Stimulated activated CD4-positive, alpha-beta T cell treated with anti-CD3 and anti-CD28 coated beads, Interleukin-12 subunit alpha, Interleukin-12 subunit beta, amount 100 ng/mL, for 24 hours (primary cell): Measurements from ENCODE around the gene KBTBD4.
"Not testable (repeated sequence)": the region's sequence is repeated elsewhere in the genome, so short reads cannot be mapped to it uniquely, and the experiment has no call there.

Source experiments
- DNase-seq, 2 experiments: peaks; one replicate each; pipeline ENCODE4 v3.0.0-alpha.2; 2020; ENCODE audit warnings: low read depth in 2 of 2

The KBTBD4 gene

DNA sequence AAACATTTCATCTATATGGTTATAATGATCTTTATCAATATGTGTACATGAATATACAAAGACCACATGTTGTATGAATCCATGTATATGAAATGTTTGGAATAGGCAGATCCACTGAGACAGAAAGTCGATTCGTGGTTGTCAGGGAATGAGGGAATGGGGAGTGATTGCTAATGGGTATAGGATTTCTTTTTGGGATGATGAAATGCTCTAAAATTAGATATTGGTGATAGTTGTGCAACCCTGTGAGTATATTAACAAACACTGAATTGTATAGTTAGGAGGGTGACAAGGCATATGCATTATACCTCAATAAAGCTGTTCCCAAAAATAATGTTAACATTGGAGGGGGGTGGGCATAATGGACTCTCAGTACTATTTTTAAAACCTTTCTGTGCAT is 18.3 kb downstream of the KBTBD4 start:
- no peak for DNase-seq

DNA sequence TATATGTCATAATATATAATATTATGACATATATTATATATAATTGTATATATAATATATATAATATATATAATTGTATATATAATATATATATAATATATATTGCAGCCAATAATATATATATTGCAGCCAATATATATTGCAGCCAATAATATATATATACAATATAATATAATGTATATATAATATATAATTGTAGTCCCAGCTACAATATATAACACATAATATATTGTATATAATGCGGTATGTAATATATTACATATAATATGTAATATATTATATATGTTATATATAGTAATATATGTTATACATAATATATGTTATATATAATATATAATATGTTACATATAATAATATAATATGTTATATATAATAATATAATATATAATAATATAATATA is 20.1 kb downstream of the KBTBD4 start:
- DNase-seq, result no peak

DNA sequence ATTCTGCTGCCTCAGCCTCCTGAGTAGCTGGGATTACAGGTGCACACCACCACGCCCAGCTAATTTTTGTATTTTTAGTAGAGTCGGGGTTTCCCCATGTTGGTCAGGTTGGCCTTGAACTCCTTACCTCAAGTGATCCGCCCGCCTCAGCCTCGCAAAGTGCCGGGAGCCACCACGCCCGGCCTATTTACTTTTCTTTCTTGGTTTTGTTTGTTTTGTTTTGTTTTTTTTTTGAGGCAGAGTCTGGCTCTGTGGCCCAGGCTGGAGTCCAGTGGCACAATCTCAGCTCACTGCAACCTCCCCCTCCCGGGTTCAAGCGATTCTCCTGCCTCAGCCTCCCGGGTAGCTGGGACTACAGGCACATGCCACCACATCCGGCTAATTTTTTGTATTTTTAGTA is 21.8 kb downstream of the KBTBD4 start:
- DNase-seq, result not testable (repeated sequence)

DNA sequence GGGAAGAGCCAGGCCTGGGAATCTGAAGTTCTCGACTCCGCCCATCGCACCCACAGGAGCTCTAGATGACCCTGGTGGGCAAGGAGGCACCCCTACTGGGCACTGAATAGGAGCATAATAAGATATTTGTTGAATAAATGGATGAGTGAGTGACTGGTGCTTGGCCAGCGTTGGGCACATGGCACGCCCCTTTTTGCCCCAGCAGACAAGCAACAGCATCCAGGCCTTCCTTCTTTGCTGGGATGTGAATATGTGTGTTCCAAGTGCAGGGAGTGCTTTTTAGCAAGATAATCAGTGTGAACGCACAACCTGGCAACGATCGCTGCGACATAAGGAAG is 25.4 kb downstream of the KBTBD4 start:
- no peak for DNase-seq

DNA sequence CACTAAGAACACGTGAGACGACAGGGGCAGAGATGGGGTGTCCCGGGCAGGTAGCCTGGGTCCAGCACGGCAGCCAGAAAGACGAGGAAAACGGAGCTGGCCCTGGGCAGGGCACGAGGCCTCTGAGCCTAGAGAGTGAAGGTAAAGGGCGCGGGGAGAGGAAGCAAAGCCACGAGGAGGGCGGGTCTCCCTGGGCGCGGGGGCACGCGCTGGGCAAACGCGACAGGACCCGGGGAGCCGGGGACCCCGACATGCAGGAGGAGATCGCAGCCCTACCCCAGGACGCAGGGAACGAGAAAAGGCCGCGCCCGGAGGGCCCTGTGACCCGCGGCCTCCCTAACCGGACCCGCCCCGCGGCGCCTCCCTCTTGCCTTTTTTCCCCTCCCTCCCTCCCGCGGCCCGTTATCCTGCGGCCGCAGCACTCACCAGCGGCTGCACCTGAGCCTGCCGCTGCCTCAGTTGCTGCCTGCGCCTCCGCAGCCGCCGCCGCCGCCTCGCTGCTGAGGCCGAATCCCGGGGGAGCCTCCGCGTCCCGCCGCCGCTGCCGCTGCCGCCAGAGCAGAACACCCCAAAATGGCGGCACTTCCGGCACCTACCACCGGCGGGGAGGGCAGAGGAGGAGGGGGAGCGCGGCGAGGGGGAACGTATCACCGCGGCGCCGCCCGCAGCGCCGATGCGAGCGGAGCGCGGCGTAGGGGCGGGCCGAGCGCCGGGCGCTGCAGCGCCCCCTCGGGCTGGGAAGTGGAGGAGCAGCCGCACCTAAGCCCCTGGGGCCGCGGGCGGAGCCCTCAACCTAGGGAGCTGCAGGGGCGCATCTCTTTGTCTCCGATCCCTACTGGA is 26.0 kb downstream of the KBTBD4 start, which contains the start of gene CELF1:
Gene CELF1 (minus strand): TSS at position 567 of the 840 bp plus-strand sequence. CDS start 53,609 bp downstream, outside the sequence.
- DNase-seq, result peak; percentile 86

DNA sequence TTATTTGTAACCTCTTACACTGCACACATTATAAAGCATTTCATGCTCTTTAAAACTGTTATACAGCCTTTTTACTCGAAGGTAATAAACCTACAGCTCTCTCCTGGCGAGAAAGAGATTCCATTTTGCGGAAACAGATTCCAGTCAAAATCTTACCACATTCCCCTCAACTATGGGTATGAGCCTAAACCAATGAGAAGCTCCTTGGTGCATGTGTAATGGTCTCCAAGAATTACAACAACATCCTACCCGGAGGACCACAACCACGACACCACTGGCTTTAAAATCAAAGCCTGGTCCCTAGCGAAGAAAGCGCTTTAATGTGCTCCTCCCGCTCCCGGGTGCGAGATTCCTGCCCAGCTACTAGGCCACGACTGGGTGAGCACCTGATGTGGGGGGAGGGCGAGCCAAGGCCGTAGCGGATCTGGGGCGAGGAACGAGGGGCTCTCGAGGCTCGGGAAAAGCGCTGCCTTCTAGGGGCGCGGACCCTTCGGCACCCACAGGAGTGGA is 26.7 kb downstream of the KBTBD4 start:
- DNase-seq, result peak in 1 of 2 experiments; percentile 7

DNA sequence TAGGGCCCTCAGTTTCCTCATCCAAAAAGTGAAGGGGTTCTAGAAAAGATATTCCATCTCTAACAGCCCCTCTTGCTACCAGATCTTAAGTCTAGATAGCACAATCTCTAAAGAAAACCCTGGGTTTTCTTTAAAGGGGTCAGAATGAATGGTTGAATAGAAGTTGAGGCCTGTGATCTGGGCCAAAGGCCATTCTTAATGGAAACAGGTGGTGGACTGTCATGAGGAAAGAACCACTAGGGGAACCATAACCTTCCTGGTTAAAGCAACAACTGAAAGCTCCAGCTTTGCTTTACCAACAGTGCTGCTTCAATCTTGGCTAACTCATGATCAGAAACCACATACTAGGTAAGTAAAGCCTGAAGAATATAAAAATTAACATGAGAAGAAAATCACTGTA is 27.7 kb downstream of the KBTBD4 start:
- no peak for DNase-seq

DNA sequence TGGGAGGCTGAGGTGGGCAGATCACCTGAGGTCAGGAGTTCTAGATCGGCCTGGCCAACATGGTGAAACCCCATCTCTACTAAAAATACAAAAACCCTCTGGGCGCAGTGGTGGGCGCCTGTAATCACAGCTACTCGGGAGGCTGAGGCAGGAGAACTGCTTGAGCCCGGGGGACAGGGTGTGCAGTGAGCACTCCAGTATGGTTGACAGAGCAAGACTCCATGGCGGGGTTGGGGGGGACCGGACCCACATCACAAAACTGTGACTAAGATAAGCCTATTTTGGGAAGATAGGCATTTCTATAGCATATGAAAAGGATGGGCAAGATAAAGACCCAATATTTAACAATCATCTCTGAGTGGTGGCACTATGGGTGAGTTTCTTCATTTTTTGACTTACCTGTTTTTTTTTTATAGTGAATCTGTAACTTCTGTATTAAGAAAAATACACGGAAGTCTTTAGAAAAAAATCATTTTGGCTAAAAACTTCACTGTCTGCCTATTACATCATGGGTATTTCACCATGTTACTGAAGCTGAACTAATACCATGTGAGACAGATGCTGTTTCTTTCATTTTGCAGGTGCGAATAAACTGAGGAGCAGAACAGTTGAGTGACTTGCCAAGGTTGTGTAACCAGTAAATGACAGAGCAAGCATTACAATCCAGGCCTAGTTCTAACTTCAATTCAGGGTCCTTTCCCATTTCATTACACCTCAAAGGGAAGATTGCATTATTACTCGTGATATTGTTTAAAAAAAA is 28.3 kb downstream of the KBTBD4 start:
- no peak for DNase-seq

DNA sequence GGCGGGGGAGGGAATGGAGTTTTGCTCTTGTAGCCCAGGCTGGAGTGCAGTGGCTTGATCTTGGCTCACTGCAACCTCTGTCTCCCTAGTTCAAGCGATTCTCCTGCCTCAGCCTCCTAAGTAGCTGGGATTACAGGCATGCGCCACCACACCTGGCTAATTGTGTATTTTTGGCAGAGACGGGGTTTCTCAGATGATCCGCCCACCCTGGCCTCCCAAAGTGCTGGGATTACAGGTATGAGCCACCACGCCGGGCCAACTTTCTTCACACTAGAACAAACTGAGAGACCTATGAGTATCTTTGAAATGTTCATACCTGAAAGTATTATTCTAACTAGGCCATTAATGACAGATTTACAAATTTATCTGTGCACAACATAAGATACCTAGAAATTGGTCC is 32.5 kb downstream of the KBTBD4 start:
- not testable (repeated sequence) for DNase-seq

DNA sequence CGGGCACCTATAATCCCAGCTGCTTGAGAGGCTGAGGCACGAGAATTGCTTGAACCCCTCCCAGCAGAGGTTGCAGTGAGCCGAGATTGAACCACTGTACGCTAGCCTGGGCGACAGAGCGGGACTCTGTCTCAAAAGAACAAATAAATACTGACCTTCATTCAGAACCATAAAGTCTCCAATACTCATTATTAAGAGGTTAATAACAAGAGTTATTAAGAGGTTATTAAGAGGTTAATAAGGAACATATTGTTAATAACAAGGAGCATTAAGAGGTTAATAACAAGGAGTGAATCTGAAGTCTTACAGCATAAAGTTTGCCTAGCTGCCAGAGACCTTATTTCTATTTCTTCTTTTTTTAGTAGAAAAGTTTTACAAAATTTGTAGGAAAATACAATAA is 33.5 kb downstream of the KBTBD4 start:
- DNase-seq, result no peak

DNA sequence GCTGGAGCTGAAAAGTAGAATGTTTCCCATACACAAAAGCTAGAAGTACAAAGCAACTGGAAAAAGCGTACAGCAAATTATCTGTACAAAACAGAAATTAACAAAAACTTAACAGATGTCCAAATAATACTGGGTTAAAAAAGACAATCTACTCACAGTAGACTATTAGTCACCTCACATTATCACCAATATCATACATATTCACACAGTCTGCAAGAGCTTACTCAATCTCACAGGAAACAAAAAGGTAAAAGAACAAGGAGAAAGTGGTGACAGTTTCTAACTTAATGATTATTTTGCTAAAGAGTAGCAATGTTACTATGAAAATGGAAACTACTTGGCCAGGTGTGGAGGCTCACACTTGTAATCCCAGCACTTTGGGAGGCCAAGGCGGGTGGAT is 37.7 kb downstream of the KBTBD4 start:
- DNase-seq, result no peak

DNA sequence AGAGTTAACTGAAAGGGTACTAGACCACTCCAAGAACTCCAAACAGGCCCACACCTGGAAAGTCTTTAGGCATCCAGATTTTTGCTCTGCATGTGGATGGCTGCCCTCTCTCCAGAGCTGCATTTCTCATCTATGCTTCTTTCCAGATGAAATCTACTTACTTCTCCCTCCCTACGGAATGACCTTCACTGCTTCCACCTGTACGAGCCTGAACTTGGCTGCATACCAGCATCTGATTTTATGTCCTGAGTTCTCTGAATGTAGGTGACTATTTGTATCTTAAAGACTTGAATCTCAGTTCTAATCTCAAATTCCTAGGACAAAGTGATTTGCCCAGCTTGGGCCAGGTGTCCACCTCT is 39.1 kb downstream of the KBTBD4 start:
- no peak for DNase-seq

DNA sequence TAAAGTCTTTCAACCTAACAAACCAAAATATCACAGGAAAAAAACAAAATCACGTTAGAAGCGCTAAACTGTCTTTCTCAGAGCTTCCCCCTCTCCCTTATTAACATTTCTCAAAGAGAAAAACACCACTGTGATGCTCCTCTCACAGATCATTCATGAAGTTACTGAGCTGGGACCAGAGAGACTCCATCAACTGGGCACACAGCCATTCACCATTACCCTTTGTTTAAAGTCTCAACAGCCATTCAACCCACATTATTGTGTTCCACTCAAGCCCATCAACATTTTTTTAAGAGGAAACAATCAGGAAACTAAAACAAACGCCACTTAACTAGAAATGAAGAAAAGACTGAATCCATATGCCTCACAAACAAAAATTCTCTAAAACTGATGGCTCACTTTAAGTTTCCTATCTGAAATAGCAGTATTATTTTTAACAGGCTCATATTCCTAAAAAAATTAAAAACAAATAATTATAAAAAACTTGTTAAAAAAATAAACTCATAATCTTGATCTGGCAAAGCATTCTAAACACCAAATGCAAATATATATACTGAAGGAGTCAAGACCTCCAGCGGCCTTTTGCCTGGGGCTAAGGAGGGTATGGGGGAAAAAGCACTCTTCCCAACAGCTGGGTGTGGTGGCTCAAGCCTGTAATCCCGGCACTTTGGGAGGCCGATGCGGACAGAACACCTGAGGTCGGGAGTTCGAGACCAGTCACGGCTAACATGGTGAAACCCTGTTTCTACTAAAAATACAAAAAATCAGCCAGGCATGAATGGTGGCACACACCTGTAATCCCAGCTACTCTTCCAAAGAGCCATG is 39.8 kb downstream of the KBTBD4 start:
- no peak for DNase-seq

DNA sequence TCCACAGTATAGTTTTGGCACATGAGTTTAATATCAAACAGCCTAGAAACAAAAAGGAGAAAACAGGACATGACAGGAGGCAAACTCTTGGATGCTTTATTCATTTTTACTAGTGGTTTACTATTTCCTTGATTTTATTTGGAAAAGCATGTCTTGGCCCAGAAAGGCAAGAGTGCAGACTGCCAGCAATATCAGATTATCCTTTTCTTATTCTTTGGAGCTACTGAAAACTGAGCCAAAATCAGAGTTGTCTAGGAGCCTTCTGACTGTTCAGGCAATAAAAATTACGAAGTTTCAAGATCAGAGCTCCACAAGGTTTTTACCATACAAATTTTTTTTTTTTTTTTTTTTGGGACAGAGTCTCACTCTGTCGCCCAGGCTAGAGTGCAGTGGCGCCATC is 41.9 kb downstream of the KBTBD4 start:
- no peak for DNase-seq

DNA sequence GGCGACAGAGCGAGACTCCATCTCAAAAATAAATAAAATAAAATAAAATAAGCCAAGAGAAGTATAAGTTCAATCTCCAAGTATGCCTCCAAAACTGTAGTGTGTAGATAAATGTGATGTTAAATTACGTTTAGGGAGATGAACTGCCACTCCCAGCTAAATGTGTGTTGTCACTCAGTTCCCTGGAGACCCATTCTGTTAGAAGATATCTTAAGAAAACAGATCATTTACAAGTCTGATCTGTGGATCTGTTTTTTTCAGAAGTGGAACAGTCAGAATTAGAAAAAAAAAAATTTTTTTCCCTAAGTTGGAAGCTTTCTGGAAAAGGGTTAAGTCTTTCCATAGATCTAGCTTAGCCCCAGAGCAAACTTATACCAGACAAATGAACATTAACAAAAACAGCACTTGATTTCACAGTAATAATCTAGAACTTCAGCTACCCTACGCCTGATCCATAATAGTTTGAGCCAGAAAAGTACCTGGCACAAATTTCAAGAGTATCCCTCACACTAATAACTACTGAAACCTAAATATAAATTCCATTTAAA is 44.0 kb downstream of the KBTBD4 start:
- no peak for DNase-seq

DNA sequence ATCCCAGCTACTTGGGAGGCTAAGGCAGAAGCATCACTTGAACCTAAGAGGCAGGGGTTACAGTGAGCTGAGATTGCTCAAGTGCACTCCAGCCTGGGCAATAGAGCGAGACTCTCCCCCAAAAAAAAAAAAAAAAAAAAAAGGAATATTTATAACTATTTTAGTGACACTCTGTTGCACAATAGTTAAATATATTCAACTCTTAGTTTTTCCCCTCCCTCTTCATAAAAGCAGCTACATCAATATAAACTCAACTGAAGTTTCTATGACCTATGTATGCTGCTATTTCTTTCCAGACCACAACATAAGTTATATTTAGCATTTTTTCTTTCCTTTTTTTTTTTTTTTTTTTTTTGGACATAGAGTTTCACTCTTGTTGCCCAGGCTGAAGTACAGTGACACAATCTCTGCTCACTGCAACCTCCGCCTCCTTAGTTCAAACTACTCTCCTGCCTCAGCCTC is 45.0 kb downstream of the KBTBD4 start:
- DNase-seq, result no peak

DNA sequence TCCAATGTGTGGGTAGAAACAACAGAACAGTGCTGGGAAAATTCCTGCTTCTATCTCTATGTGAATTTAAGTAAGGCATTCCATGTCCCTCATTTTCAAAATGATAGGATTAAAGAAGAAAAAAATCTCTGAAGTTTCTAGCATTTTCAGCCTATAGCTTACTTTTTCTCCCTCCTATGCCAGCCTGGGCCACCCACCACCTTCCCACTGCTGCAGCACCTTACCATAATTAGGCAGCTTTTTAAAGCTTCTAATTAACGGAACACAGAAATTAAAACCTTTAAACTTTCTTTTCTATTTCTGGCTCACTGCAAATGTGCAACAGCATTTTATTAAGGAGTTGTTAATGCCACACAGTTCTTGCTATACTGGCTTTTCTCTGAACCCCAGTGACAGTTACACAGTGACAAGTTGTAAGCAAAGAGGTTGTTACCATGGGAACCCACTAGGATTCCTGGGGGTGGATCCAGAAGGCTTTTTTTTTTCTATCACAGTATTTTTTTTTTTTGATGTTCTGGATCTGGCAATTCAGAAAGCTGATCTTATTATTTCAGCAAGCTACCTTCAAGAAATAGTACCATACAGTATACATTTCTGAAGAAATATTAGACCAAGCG is 46.1 kb downstream of the KBTBD4 start:
- DNase-seq, result no peak

DNA sequence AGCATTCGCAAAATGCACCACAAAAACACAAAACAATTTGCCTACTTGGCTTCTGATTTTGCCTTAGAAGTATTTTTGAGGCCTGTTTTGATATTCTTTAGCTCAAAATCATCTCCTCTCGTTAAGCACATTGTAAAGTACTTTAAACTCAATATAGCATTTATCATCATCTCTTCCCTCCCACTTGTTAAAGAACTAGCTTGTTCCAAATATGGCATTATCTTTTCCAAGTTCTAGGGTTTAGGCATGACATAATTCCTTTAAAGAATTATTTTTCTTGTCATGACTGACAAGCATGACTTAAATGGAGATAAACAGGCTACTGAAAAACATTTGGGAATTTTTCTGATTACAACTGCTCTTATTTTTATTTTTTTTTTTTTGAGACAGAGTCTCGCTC is 47.1 kb downstream of the KBTBD4 start:
- DNase-seq, result no peak

DNA sequence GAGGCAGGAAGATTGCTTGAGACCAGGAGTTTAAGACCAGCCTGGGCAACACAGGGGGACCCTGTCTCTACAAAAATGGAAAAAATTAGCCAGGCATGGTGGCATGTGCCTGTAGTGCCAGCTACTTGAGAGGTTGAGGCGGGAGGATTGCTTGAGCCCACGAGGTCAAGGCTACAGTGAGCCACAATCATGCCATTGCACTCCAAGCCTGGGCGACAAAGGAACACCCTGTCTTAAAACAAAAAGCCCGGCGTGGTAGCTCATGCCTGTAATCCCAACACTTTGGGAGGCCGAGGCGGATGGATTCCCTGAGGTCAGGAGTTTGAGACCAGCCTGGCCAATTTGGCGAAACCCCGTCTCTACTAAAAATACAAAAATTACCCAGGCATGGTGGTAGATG is 48.0 kb downstream of the KBTBD4 start:
- not testable (repeated sequence) for DNase-seq

DNA sequence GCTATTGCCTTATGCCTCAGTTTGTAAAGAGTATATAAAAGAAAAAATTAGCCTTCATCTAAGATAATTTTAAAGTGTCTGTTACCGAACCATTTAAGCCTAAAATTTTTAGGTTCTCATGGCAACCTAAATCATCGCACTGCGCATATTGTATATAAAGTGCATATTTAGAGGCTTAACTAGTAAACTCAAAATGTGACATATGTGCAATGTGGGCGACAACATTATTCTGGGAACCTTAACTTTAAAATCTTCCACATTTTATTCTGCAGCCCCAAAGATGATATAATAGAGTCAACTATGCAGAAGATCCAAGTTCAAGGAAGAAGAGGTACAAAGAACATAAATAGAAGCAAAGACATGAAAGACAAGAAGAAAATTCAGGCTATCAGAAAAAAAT is 48.8 kb downstream of the KBTBD4 start:
- DNase-seq, result no peak

DNA sequence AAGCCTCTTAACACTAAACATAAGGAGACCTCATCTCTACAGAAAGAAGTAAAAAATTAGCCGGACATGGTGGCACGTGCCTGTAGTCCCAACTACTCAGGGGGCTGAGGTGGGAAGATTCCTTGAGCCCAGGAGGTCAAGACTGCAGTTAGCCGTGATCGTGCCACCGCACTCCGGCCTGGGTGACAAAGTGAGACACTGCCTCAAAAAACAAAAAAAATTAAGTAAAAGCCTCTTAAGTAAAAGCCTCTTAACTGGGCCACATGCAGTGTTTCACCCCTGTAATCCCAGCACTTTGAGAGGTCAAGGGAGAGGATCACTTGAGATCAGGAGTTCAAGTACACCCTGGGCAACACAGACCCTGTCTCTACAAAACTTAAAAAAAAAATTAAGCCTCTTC is 51.6 kb downstream of the KBTBD4 start:
- no peak for DNase-seq
